Trophoblast cell (in vitro differentiated cells and primary cell): ENCODE results near the gene PGM3.
A peak's percentile ranks its signal among the peaks of the same experiment; 100 is the strongest.

ENCODE experiments used
- DNase-seq, 2 donors: peaks; one replicate each; pipeline ENCODE4 v3.0.0-alpha.2; 2016
- H2AFZ ChIP-seq: 2 replicates; pipeline ENCODE4 v1.6.1; 2013; ENCODE audit warnings: low read length, moderate library complexity, mild to moderate bottlenecking; ENCODE audit not compliant: insufficient read depth, poor library complexity
- H2AK5ac ChIP-seq: 2 replicates; pipeline ENCODE4 v1.6.1; 2013; ENCODE audit warnings: mild to moderate bottlenecking, low read length
- H2BK120ac ChIP-seq: 2 replicates; pipeline ENCODE4 v1.6.1; 2013; ENCODE audit warnings: low read length, mild to moderate bottlenecking, moderate library complexity; ENCODE audit not compliant: insufficient read depth, poor library complexity
- H2BK12ac ChIP-seq: 2 replicates; pipeline ENCODE4 v1.6.1; 2013; ENCODE audit warnings: mild to moderate bottlenecking, low read length, moderate library complexity
- H2BK5ac ChIP-seq: 2 replicates; pipeline ENCODE4 v1.6.1; 2013; ENCODE audit warnings: low read length, low read depth, moderate library complexity, mild to moderate bottlenecking; ENCODE audit not compliant: poor library complexity
- H3K14ac ChIP-seq: 2 replicates; pipeline ENCODE4 v1.6.1; 2013; ENCODE audit warnings: mild to moderate bottlenecking, low read length
- H3K18ac ChIP-seq: 2 replicates; pipeline ENCODE4 v1.6.1; 2013; ENCODE audit warnings: mild to moderate bottlenecking, low read length
- H3K23ac ChIP-seq: 2 replicates; pipeline ENCODE4 v1.6.1; 2013; ENCODE audit warnings: low read length
- H3K27ac ChIP-seq: 2 replicates; pipeline ENCODE4 v1.5.1; 2013; ENCODE audit warnings: low read depth, mild to moderate bottlenecking, inconsistent platforms, low read length, moderate library complexity
- H3K27me3 ChIP-seq: 2 replicates; pipeline ENCODE4 v1.6.1; 2013; ENCODE audit warnings: inconsistent platforms, mild to moderate bottlenecking, low read length, moderate library complexity; ENCODE audit not compliant: insufficient read depth
- H3K36me3 ChIP-seq, 2 experiments: 1 replicate in 1 of 2; 2 replicates in 1 of 2; pipeline ENCODE4 v1.6.1; 2013; ENCODE audit warnings: low read length in 2 of 2, mild to moderate bottlenecking in 2 of 2, moderate library complexity in 1 of 2; ENCODE audit not compliant: insufficient read depth in 2 of 2, control insufficient read depth in 1 of 2
- H3K4ac ChIP-seq: 2 replicates; pipeline ENCODE4 v1.6.1; 2013; ENCODE audit warnings: low read depth, mild to moderate bottlenecking, low read length, moderate library complexity
- H3K4me1 ChIP-seq, 2 experiments: 1 replicate in 1 of 2; 2 replicates in 1 of 2; pipeline ENCODE4 v1.6.1; 2013; ENCODE audit warnings: low read length in 2 of 2, mild to moderate bottlenecking in 2 of 2, moderate library complexity in 1 of 2; ENCODE audit not compliant: insufficient read depth in 2 of 2, control insufficient read depth in 1 of 2
- H3K4me2 ChIP-seq: 2 replicates; pipeline ENCODE4 v1.6.1; 2013; ENCODE audit warnings: inconsistent platforms, mild to moderate bottlenecking, low read length, moderate library complexity
- H3K4me3 ChIP-seq: 2 replicates; pipeline ENCODE4 v1.5.1; 2013; ENCODE audit warnings: mild to moderate bottlenecking, low read depth, low read length, inconsistent platforms
- H3K79me1 ChIP-seq: one replicate; pipeline ENCODE4 v1.6.1; 2013; ENCODE audit warnings: low read length
- H3K79me2 ChIP-seq: 2 replicates; pipeline ENCODE4 v1.6.1; 2013; ENCODE audit warnings: low read length, mild to moderate bottlenecking; ENCODE audit not compliant: control insufficient read depth, insufficient read depth, poor library complexity
- H3K9ac ChIP-seq: 2 replicates; pipeline ENCODE4 v1.6.1; 2013; ENCODE audit warnings: mild to moderate bottlenecking, low read length
- H3K9me3 ChIP-seq: 2 replicates; pipeline ENCODE4 v1.6.1; 2013; ENCODE audit warnings: low read depth, mild to moderate bottlenecking, control low read depth, inconsistent platforms, low read length; ENCODE audit not compliant: insufficient read depth
- H4K12ac ChIP-seq: 2 replicates; pipeline ENCODE4 v1.6.1; 2013; ENCODE audit warnings: low read depth, mild to moderate bottlenecking, low read length, moderate library complexity
- H4K8ac ChIP-seq: 2 replicates; pipeline ENCODE4 v1.6.1; 2013; ENCODE audit warnings: low read depth, mild to moderate bottlenecking, low read length, moderate library complexity
- H4K91ac ChIP-seq: one replicate; pipeline ENCODE4 v1.6.1; 2013; ENCODE audit warnings: low read depth, mild to moderate bottlenecking, low read length, moderate library complexity
- WGBS: extraction: QIAGEN DNeasy Blood & Tissue Kit; methylation state at CpG from one replicate; pipeline ENCODE4 v1.1.7; 2013; ENCODE audit warnings: missing lambda C conversion rate; ENCODE audit not compliant: insufficient read length, insufficient coverage; ENCODE audit errors: extremely low coverage; 5-methylcytosine and 5-hydroxymethylcytosine counted together

Gene PGM3

GRCh38 chr6:83155794-83156193 lies 37.3 kb downstream of the PGM3 start:
- no peak for DNase-seq
- no peak overlapping the region for H3K4me2 ChIP-seq
- H2BK5ac ChIP-seq, result no peak overlapping the region
- no peak overlapping the region for H4K91ac ChIP-seq
- H3K4me1 ChIP-seq, result peaks cover 0 to 4% of the 10 kb centered on the region in 2 experiments
- no peak overlapping the region for H3K4me3 ChIP-seq
- H4K8ac ChIP-seq, result no peak overlapping the region
- no peak overlapping the region for H2BK120ac ChIP-seq
- no peak overlapping the region for H3K14ac ChIP-seq
- H2BK12ac ChIP-seq, result no peak overlapping the region
- no peaks in the 10 kb centered on the region for H3K79me1 ChIP-seq
- H3K23ac ChIP-seq, result no peak overlapping the region
- H3K79me2 ChIP-seq, result no peaks in the 10 kb centered on the region
- no CpG with 5 or more reads among the region's 2 CpGs for WGBS
- H3K27ac ChIP-seq, result no peak overlapping the region
- H3K18ac ChIP-seq, result no peak overlapping the region
- H3K4ac ChIP-seq, result no peak overlapping the region
- H3K27me3 ChIP-seq, result no peaks in the 10 kb centered on the region
- H3K36me3 ChIP-seq, result no peaks in the 10 kb centered on the region
- H3K9me3 ChIP-seq, result no peaks in the 10 kb centered on the region
- H3K9ac ChIP-seq, result no peak overlapping the region
- no peak overlapping the region for H2AFZ ChIP-seq
- no peak overlapping the region for H2AK5ac ChIP-seq
- H4K12ac ChIP-seq, result no peak overlapping the region

DNA sequence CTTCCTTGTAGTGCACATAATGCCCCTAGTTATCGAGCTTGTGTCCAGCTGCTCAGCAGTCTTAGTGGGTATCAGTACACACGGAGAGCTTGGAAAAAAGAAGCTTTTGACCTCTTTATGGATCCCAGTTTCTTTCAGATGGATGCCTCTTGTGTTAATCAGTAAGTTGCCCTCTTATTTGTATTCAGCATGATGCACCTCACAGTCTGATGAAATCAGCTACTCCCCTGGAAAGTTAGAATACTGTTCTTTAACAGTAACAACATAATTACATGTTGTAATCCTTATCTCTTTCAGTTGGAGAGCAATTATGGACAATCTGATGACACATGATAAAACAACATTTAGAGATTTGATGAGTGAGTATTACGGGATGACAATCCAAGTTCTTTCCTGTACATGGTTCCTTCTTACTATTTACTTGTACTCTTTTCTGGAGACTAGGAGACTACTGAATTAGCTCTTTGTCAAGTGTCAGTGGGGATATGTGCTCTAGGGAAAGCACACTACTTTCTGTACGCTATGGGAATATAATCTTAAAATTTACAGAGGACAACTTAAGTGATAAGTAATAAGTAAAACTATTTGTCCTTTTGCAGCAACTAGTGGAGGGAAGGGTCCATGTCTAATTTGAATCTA lies 39.1 kb downstream of the PGM3 start:
- H4K91ac ChIP-seq, result no peak overlapping the region
- H4K8ac ChIP-seq, result no peak overlapping the region
- H2BK120ac ChIP-seq, result no peak overlapping the region
- H3K4me2 ChIP-seq, result no peak overlapping the region
- no peak overlapping the region for H3K9ac ChIP-seq
- no peaks in the 10 kb centered on the region for H3K4me1 ChIP-seq
- H2BK12ac ChIP-seq, result no peak overlapping the region
- H3K79me2 ChIP-seq, result no peaks in the 10 kb centered on the region
- no peak overlapping the region for H3K23ac ChIP-seq
- DNase-seq, result peak in 1 of 2 donors; percentile 9
- no peak overlapping the region for H3K4ac ChIP-seq
- H3K27me3 ChIP-seq, result no peaks in the 10 kb centered on the region
- no CpG with 5 or more reads among the region's 4 CpGs for WGBS
- H3K4me3 ChIP-seq, result no peak overlapping the region
- no peak overlapping the region for H4K12ac ChIP-seq
- H3K18ac ChIP-seq, result no peak overlapping the region
- no peak overlapping the region for H2BK5ac ChIP-seq
- no peak overlapping the region for H3K27ac ChIP-seq
- H3K9me3 ChIP-seq, result no peaks in the 10 kb centered on the region
- no peaks in the 10 kb centered on the region for H3K79me1 ChIP-seq
- H3K36me3 ChIP-seq, result no peaks in the 10 kb centered on the region
- no peak overlapping the region for H2AFZ ChIP-seq
- no peak overlapping the region for H2AK5ac ChIP-seq
- no peak overlapping the region for H3K14ac ChIP-seq

GRCh38 chr6:83152913-83153312 lies 40.2 kb downstream of the PGM3 start:
- Histone ChIP-seq H3K36me3 (no peaks in the 10 kb centered on the region), H3K9ac (no peak overlapping the region), H3K4me2 (no peak overlapping the region), H3K4me3 (no peak overlapping the region), H3K4ac (no peak overlapping the region), H3K9me3 (no peaks in the 10 kb centered on the region), H3K27ac (no peak overlapping the region), H4K12ac (no peak overlapping the region), H3K27me3 (no peaks in the 10 kb centered on the region), H3K4me1 (no peaks in the 10 kb centered on the region), H3K18ac (no peak overlapping the region), H2AK5ac (no peak overlapping the region), H2AFZ (no peak overlapping the region), H3K79me2 (no peaks in the 10 kb centered on the region), H4K91ac (no peak overlapping the region), H3K79me1 (no peaks in the 10 kb centered on the region), H3K14ac (no peak overlapping the region), H2BK120ac (no peak overlapping the region), H2BK12ac (no peak overlapping the region), H4K8ac (no peak overlapping the region), H2BK5ac (no peak overlapping the region), H3K23ac (no peak overlapping the region)
- no CpG with 5 or more reads among the region's 1 CpG for WGBS
- no peak for DNase-seq

- Histone ChIP-seq H3K23ac (no peak overlapping the region), H2AFZ (no peak overlapping the region), H3K18ac (no peak overlapping the region), H2BK5ac (no peak overlapping the region), H3K27me3 (no peaks in the 10 kb centered on the region), H2AK5ac (no peak overlapping the region), H3K36me3 (no peaks in the 10 kb centered on the region), H3K14ac (no peak overlapping the region), H4K91ac (no peak overlapping the region), H3K9me3 (no peaks in the 10 kb centered on the region), H2BK12ac (no peak overlapping the region), H3K79me2 (no peaks in the 10 kb centered on the region), H4K12ac (no peak overlapping the region), H3K27ac (no peak overlapping the region), H3K9ac (no peak overlapping the region), H3K4me1 (no peaks in the 10 kb centered on the region), H2BK120ac (no peak overlapping the region), H3K4me3 (no peak overlapping the region), H4K8ac (no peak overlapping the region), H3K79me1 (no peaks in the 10 kb centered on the region), H3K4me2 (no peak overlapping the region), H3K4ac (no peak overlapping the region)
- DNase-seq, result peak; percentile 67 to 79
- WGBS, result no CpG with 5 or more reads among the region's 2 CpGs
Observed at GRCh38 chr6:83151114-83151513, 42.0 kb downstream of the PGM3 start.
